ENCODE measurements around the gene SUGCT. TPM values are rescaled to one million over a fixed set of nuclear protein-coding genes. Genes with fewer than 3 reads are reported as not detected.

The SUGCT gene
- total RNA-seq (1 to 10 TPM in 5 of 6 donors, under 1 TPM in 1; 0.73 to 1.9 (median 1.4) TPM), polyA plus RNA-seq (1 to 10 TPM in 1 of 2 donors, under 1 TPM in 1; 0.92 to 1.2 TPM)

DNA sequence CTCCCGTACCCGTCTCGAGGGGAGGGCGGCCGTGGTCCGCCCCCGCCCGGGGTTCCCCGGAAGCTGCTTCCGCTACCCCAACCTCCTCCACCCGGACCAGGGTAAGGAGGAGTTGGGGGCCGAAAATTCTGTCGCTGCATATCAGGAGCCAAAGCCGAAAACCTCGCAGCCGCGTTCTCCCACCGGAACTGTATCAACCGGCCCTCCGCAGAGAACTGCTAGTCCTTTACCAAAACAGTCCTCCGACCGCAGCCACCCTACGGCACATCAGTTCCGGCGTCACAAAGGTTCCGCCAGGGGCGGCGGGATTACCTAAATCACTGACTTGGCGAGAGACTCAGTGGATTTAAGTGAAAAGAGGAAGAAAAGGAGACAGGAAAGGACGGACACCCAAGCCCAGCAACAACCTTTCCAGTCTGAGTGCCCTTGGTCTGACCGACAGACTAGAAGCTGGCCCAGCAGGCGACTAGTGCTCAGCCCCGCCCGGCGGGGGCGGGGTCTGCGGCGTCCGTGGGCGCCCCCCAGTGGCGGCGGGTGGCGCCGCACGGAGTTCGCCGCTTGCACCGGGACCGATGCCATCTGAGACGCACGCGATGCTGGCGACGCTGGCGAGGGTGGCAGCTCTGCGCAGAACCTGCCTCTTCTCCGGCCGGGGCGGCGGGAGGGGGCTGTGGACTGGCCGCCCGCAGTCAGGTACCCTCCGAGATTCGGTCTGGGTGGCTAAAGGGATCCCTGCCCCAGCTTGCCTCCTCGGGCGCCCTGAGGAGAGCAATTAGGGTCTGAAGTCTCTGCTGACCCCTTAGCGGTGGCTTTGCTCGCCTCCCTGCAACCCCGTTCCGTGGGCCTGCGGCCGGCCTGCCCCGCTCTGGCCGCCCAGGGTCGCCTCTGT is at the start of gene SUGCT, which contains the start of gene MPLKIP:
SUGCT (plus strand) TSS at position 578 of the 889 bp plus-strand sequence.
MPLKIP (minus strand) TSS at position 195 of the 889 bp plus-strand sequence; CDS start at position 140, 55 bp downstream.
- Histone ChIP-seq H3K4me3 (peak within 1 kb of the TSS; percentile 74 to 97 (median 88)), H3K36me3 (no peaks in the 10 kb centered on the region), H3K9me3 (no peaks in the 10 kb centered on the region), H3K4me1 (peaks cover 3 to 14% (median 14%) of the 10 kb centered on the region in 3 donors), H3K27ac (peak within 1 kb of the TSS; percentile 73 to 90 (median 86)), H3K27me3 (no peaks in the 10 kb centered on the region)
- ATAC-seq: peak; percentile 95 to 99 (median 96)
- intact Hi-C loops (cut with DNase I): no loop called here
- FAIRE-seq: no peak
- WGBS, 2 donors: 0% methylated on average over 57 to 75 of the region's 75 CpGs
- peak; percentile 98 to 99 (median 99) for TF ChIP-seq CTCF (IDR thresholded peaks at IDR 0.05)
- DNase-seq: peak; percentile 75 to 92 (median 86)

GRCh38 chr7:40092182-40092581 is 42.6 kb upstream of the SUGCT start:
- peaks cover 0 to 2% (median 0%) of the 10 kb centered on the region in 3 donors for H3K4me1 ChIP-seq
- FAIRE-seq: no peak

GRCh38 chr7:40093631-40094350 is 41.0 kb upstream of the SUGCT start:
- H3K4me3 ChIP-seq: no peak overlapping the region
- H3K27me3 ChIP-seq: no peaks in the 10 kb centered on the region
- H3K9me3 ChIP-seq: no peaks in the 10 kb centered on the region
- TF ChIP-seq CTCF (IDR thresholded peaks at IDR 0.05): no peak
- WGBS, 2 donors: 64 to 68% methylated on average over 8 of the region's 8 CpGs
- no peak overlapping the region for H3K27ac ChIP-seq
- ATAC-seq (peak in 3 of 4 donors; percentile 17 to 55 (median 51)), DNase-seq (no peak), FAIRE-seq (no peak)
- H3K36me3 ChIP-seq: peaks cover 0 to 49% (median 7%) of the 10 kb centered on the region in 3 donors
- intact Hi-C loops (cut with DNase I): no loop called here
- H3K4me1 ChIP-seq: peaks cover 0 to 18% (median 12%) of the 10 kb centered on the region in 3 donors

More at GRCh38 chr7:40092182-40092581, 42.6 kb upstream of the SUGCT start:
- Histone ChIP-seq H3K9me3 (no peaks in the 10 kb centered on the region), H3K36me3 (peaks cover 0 to 58% (median 11%) of the 10 kb centered on the region in 3 donors), H3K27me3 (no peaks in the 10 kb centered on the region), H3K27ac (no peak overlapping the region), H3K4me3 (no peak overlapping the region)
- WGBS, 2 donors: 91 to 96% methylated on average over 2 of the region's 2 CpGs
- DNase-seq: no peak
- no peak for ATAC-seq
- intact Hi-C loops (cut with DNase I): no loop called here
- TF ChIP-seq CTCF (IDR thresholded peaks at IDR 0.05): no peak

GRCh38 chr7:40095230-40095629 is 39.6 kb upstream of the SUGCT start:
- DNase-seq (no peak), ATAC-seq (no peak), FAIRE-seq (no peak)
- H3K36me3 ChIP-seq: peaks cover 0 to 39% (median 7%) of the 10 kb centered on the region in 3 donors
- peaks cover 0 to 26% (median 20%) of the 10 kb centered on the region in 3 donors for H3K4me1 ChIP-seq
- H3K27me3 ChIP-seq: no peaks in the 10 kb centered on the region
- H3K4me3 ChIP-seq: no peak overlapping the region
- 0 to 45% methylated on average over 1 of the region's 1 CpG for WGBS, 2 donors
- intact Hi-C loops (cut with DNase I): no loop called here
- TF ChIP-seq CTCF (IDR thresholded peaks at IDR 0.05): no peak
- H3K9me3 ChIP-seq: no peaks in the 10 kb centered on the region
- no peak overlapping the region for H3K27ac ChIP-seq
